Gastrocnemius medialis (tissue), 4 donors: ENCODE data around the gene AKAP12. TPM values are rescaled to one million over a fixed set of nuclear protein-coding genes. Genes with fewer than 3 reads are reported as not detected.
A peak's percentile ranks its signal among the peaks of the same experiment; 100 is the strongest.

ENCODE experiments used
- ATAC-seq, 2 donors: fragments of 150-250 bp; one replicate each; pipeline ENCODE4 v1.9.1; 2016
- DNase-seq, 2 donors: peaks; one replicate each; pipeline ENCODE4 v3.0.0-alpha.2; 2019
- H3K27ac ChIP-seq, 4 donors: fragments of 200-600 bp; sonication (generic); 1 replicate in 1 of 4; 2 replicates in 3 of 4; pipeline ENCODE4 v1.5.1; 2016 to 2018; ENCODE audit warnings: mild to moderate bottlenecking in 2 of 4, moderate library complexity in 1 of 4
- H3K27me3 ChIP-seq, 3 donors: fragments of 200-600 bp; sonication (generic) in 2 of 3; 1 replicate in 1 of 3; 2 replicates in 2 of 3; pipeline versions ENCODE4 v1.5.1 to v1.6.0; 2016 to 2019; ENCODE audit warnings: mild to moderate bottlenecking in 1 of 3, moderate library complexity in 1 of 3
- H3K36me3 ChIP-seq, 2 donors: fragments of 200-600 bp; sonication (generic) in 1 of 2; one replicate each; pipeline ENCODE4 v1.5.1; 2017 to 2018
- H3K4me1 ChIP-seq, 2 donors: fragments of 200-600 bp; sonication (generic) in 1 of 2; one replicate each; pipeline ENCODE4 v1.5.1; 2016 to 2017; ENCODE audit warnings: mild to moderate bottlenecking in 2 of 2
- H3K4me3 ChIP-seq, 4 donors: fragments of 200-600 bp; sonication (generic) in 3 of 4; 1 replicate in 1 of 4; 2 replicates in 3 of 4; pipeline ENCODE4 v1.5.1; 2016 to 2019; ENCODE audit warnings: mild to moderate bottlenecking in 2 of 4
- H3K9me3 ChIP-seq, 3 donors: fragments of 200-600 bp; sonication (generic) in 2 of 3; 1 replicate in 1 of 3; 2 replicates in 2 of 3; pipeline ENCODE4 v1.5.1; 2016 to 2019
- POLR2A ChIP-seq, 2 donors: fragments of 450-650 bp; IDR thresholded peaks; one replicate each; pipeline ENCODE4 v1.6.1; 2017; ENCODE audit warnings: antibody characterized with exemption in 2 of 2, mild to moderate bottlenecking in 2 of 2, moderate library complexity in 2 of 2
- in situ Hi-C, 4 donors: fragments of 200-750 bp; cut with MboI; loops; one replicate each; pipeline versions ENCODE4 v1.15.0 to v1.8.0; 2017; ENCODE audit warnings: low sequenced_read_pairs in 4 of 4
- intact Hi-C: fragments of 100-400 bp; cut with DNase I; formaldehyde crosslinking; loops from one replicate; pipeline ENCODE4 v1.15.1; 2023; ENCODE audit warnings: low total_unique reads
- total RNA-seq, 4 donors: library from RNA; depleted of rRNA; stranded (reverse); fragments of >200 nt; gene quantifications; one replicate each; pipeline versions ENCODE4 v1.1.0 to v1.2.3, GENCODE V29; 2016
- TF ChIP-seq, protein P1 (sequence below), 5 experiments: fragments of 450-650 bp in 3 of 5; fragments of 200-600 bp in 2 of 5; sonication (generic) in 2 of 5; IDR thresholded peaks in 4 of 5; conservative IDR thresholded peaks in 1 of 5; 1 replicate in 4 of 5; 2 replicates in 1 of 5; pipeline ENCODE4 v1.5.1; 2016 to 2019; ENCODE audit warnings: antibody characterized with exemption in 5 of 5, mild to moderate bottlenecking in 3 of 5, moderate library complexity in 3 of 5

Gene AKAP12
- total RNA-seq, 4 donors from 2014 or later: 6.4 to 17.3 (median 9.8) TPM

DNA sequence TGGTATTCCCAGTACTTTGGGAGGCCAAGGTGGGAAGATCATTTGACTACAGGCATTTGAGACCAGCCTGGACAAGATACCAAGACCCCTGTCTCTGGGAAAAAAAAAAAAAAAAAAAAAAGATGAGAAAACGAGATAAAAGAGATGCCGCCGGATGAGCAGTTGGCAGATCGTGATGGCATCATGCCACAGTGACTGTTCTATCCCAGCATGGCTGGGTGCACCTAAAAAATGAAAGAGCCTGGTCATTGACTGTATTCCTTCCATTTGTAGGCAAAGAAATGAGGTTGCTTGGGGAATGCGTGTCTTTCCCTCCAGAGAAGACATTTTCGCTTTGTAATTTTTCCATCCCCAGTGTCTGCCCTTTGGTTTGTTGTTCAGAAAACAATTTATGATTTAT lies 12.9 kb downstream of the AKAP12 start:
- Histone ChIP-seq H3K27ac (no peak overlapping the region), H3K27me3 (no peaks in the 10 kb centered on the region), H3K9me3 (no peaks in the 10 kb centered on the region), H3K4me1 (no peaks in the 10 kb centered on the region), H3K36me3 (no peaks in the 10 kb centered on the region), H3K4me3 (no peak overlapping the region)
- in situ Hi-C loops (no loop called here), intact Hi-C loops (no loop called here)
- DNase-seq (no peak), ATAC-seq (no peak)
- TF ChIP-seq, protein P1, sequence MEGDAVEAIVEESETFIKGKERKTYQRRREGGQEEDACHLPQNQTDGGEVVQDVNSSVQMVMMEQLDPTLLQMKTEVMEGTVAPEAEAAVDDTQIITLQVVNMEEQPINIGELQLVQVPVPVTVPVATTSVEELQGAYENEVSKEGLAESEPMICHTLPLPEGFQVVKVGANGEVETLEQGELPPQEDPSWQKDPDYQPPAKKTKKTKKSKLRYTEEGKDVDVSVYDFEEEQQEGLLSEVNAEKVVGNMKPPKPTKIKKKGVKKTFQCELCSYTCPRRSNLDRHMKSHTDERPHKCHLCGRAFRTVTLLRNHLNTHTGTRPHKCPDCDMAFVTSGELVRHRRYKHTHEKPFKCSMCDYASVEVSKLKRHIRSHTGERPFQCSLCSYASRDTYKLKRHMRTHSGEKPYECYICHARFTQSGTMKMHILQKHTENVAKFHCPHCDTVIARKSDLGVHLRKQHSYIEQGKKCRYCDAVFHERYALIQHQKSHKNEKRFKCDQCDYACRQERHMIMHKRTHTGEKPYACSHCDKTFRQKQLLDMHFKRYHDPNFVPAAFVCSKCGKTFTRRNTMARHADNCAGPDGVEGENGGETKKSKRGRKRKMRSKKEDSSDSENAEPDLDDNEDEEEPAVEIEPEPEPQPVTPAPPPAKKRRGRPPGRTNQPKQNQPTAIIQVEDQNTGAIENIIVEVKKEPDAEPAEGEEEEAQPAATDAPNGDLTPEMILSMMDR (IDR thresholded peaks at IDR 0.05 in 4 of 5, conservative IDR thresholded peaks at IDR 0.05 in 1 of 5): no peak
- no peak for TF ChIP-seq POLR2A (IDR thresholded peaks at IDR 0.05)

DNA sequence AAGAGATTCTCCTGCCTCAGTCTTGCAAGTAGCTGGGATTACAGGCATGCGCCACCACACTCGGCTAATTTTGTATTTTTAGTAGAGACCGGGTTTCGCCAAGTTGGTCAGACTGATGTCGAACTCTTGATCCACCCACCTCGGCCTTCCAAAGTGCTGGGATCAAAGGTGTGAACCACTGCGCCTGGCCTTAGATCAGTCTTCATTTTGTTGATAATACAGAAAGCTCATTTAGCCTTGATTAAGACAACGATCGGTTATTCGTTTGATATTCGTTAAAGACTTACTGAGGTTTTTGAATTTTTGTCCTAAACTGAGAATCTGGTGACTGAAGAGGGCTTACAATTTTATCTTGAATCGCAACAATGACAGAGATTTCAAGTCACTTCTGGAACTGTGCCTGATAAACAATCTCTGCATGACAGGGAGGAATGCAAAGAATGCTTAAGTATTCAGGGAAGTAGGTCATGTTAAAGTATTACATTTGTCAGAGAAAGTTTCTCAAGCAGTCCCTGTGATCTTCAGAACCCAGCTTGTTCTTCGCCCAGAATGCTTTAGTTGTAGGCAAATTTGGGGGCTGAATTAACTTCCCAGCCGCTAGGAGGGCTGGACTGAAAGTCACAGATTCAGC lies 14.8 kb downstream of the AKAP12 start:
- no peak overlapping the region for H3K4me3 ChIP-seq
- intact Hi-C loops (no loop called here), in situ Hi-C loops (no loop called here)
- ATAC-seq (no peak), DNase-seq (no peak)
- H3K27ac ChIP-seq: peak overlapping the region in 1 of 4 donors; percentile 29
- no peaks in the 10 kb centered on the region for H3K4me1 ChIP-seq
- no peaks in the 10 kb centered on the region for H3K27me3 ChIP-seq
- H3K36me3 ChIP-seq: no peaks in the 10 kb centered on the region
- no peaks in the 10 kb centered on the region for H3K9me3 ChIP-seq
- TF ChIP-seq, protein P1 (IDR thresholded peaks at IDR 0.05 in 4 of 5, conservative IDR thresholded peaks at IDR 0.05 in 1 of 5): no peak
- no peak for TF ChIP-seq POLR2A (IDR thresholded peaks at IDR 0.05)

DNA sequence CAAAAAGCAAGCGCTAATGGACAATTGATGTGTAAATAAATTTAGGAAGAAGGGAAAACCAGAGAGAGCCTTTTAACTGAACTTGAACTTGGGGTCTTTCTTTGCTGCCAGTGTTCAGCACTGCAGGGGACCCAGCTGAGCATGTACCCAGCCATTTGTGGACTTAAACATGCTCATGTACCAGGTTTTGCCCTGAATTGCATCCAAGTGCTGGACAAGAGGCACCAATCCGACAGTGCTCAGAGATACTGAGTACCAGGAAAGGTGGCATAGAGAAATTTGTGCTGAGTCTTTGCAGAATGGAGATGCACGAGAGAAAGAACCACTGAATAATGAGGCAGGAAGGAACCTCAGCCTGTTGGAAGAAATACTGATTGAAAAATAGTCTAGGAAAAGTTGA lies 16.0 kb downstream of the AKAP12 start:
- in situ Hi-C loops: no loop called here

DNA sequence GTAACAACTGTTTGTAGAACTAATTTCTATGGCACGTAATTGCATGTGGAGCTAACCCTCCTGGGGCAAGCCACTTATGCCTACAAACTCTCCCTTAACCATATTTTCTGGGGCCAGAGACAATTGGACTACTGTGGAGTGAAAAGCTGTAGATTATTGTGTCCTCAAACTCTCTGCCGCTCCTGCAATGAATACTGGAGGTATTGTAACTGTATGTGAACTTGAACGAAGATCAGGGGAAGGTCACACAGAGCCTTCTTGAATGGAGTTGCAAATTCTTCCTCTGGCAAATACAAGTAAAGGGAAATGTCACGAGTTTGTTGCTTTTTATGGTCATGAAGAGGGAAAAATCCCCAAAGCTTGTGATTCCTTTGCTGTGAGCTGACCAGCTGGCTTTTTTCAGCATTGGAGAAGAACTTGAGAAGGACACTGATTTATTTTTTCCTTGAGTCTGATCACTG lies 18.2 kb downstream of the AKAP12 start:
- TF ChIP-seq, protein P1 (IDR thresholded peaks at IDR 0.05 in 4 of 5, conservative IDR thresholded peaks at IDR 0.05 in 1 of 5): no peak
- no peak for TF ChIP-seq POLR2A (IDR thresholded peaks at IDR 0.05)
- DNase-seq: no peak
- no peaks in the 10 kb centered on the region for H3K4me1 ChIP-seq
- intact Hi-C loops: no loop called here
- H3K4me3 ChIP-seq: no peak overlapping the region
- in situ Hi-C loops: no loop called here
- H3K36me3 ChIP-seq: no peaks in the 10 kb centered on the region
- peak overlapping the region in 1 of 4 donors; percentile 29 for H3K27ac ChIP-seq
- H3K9me3 ChIP-seq: no peaks in the 10 kb centered on the region
- ATAC-seq: no peak
- no peaks in the 10 kb centered on the region for H3K27me3 ChIP-seq

More for the DNA sequence above, 16.0 kb downstream of the AKAP12 start:
- no peak overlapping the region for H3K4me3 ChIP-seq
- no peak overlapping the region for H3K27ac ChIP-seq
- ATAC-seq: no peak
- H3K27me3 ChIP-seq: no peaks in the 10 kb centered on the region
- no peaks in the 10 kb centered on the region for H3K4me1 ChIP-seq
- H3K36me3 ChIP-seq: no peaks in the 10 kb centered on the region
- TF ChIP-seq, protein P1 (IDR thresholded peaks at IDR 0.05 in 4 of 5, conservative IDR thresholded peaks at IDR 0.05 in 1 of 5): no peak
- no peak for TF ChIP-seq POLR2A (IDR thresholded peaks at IDR 0.05)
- no peak for DNase-seq
- no peaks in the 10 kb centered on the region for H3K9me3 ChIP-seq
- intact Hi-C loops: no loop called here

DNA sequence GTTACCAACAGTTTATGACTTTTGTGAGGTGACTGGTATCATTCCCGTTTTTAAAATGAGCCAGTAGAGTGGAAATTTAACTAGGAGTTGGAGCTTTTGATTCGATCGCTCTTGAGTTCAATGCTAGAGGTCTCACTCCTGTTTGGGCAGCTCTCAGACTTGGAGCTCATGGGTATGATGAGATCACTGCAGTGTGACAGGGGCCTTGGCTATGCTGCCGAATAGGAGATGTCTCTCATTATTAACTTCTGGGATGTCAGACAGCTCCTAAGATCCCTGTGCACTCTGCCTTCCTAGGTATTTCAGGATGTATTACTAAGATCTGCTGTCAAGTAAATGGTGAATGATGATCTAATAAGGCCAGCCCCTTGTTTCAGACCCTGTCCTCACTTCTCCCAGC lies 20.4 kb downstream of the AKAP12 start:
- Histone ChIP-seq H3K4me1 (no peaks in the 10 kb centered on the region), H3K4me3 (no peak overlapping the region), H3K36me3 (no peaks in the 10 kb centered on the region), H3K27ac (peak overlapping the region in 1 of 4 donors; percentile 4), H3K9me3 (no peaks in the 10 kb centered on the region), H3K27me3 (no peaks in the 10 kb centered on the region)
- intact Hi-C loops: no loop called here
- DNase-seq (no peak), ATAC-seq (peak in 1 of 2 donors; percentile 33)
- in situ Hi-C loops: no loop called here
- TF ChIP-seq POLR2A (IDR thresholded peaks at IDR 0.05): no peak
- TF ChIP-seq, protein P1 (IDR thresholded peaks at IDR 0.05 in 4 of 5, conservative IDR thresholded peaks at IDR 0.05 in 1 of 5): no peak
